A549 treated with AZD2906 at 1 μM for 4 hours (cell line): ENCODE measurements around the gene TEP1. TPM values are rescaled to one million over a fixed set of nuclear protein-coding genes. Genes with fewer than 3 reads are reported as not detected.

Source experiments
- total RNA-seq: library from RNA; stranded (reverse); fragments of 200-300 nt; extraction: Qiagen RNA extraction; gene quantifications from 5 replicates; pipeline ENCODE4 v1.2.3, GENCODE V29; 2022

TEP1 gene
- total RNA-seq = 8.7 to 9.7 TPM (median 9.3 TPM) in 5 replicates

GRCh38 chr14:20412876-20413743 lies at the start of gene TEP1:
Gene TEP1, minus strand, starts transcription at chr14:20413501. Its CDS starts 5,062 bp downstream, at chr14:20408439.

GRCh38 chr14:20461225-20462141 lies 48.2 kb upstream of the TEP1 start, which contains the start of gene PIP4P1:
Gene PIP4P1, minus strand, starts transcription at chr14:20461434. Its CDS starts 109 bp downstream, at chr14:20461325.

DNA sequence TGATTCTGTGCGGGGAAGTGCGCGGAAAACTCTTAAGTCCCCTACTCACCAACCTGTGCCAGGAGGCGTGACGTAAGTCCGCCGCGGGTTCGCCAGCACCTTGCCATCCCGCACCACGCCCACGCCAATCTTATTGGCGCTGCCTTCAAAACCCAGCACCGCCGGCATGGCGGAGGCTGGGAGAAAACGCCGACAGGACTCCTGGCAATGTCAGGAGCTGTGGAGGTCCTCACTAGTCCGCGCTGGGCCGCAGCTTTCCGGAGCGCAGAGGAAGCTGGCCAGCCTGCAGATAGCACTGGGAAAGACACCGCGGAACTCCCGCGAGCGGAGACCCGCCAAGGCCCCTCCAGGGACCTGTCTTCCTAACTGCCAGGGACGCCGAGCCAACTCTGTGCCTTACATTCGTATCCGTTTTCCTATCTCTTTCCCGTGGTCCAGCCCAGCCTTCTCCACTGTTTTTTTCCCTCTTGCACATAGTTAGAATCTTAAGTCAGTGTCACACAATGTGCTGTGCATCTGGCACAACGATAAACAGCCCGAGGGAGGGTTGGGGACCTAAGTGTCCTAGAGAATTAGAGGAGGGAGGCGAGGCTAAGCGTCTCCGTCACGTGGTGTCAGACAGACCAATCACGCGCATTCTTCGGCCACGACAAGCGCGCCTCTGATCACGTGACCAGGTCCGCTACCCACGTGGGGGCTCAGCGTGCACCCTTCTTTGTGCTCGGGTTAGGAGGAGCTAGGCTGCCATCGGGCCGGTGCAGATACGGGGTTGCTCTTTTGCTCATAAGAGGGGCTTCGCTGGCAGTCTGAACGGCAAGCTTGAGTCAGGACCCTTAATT lies 41.4 kb upstream of the TEP1 start, which contains the start of the genes APEX1 and OSGEP:
Gene APEX1, plus strand, starts transcription at position 711 of the 839 bp plus-strand sequence. CDS start 420 bp downstream, outside the sequence.
Gene OSGEP, minus strand, starts transcription at position 297 of the 839 bp plus-strand sequence. Its CDS starts 129 bp downstream, at position 168.

GRCh38 chr14:20435582-20436362 lies 22.5 kb upstream of the TEP1 start, which contains the start of gene KLHL33:
Gene KLHL33, minus strand, starts transcription at chr14:20436166. Its CDS starts 355 bp downstream, at chr14:20435811.

DNA sequence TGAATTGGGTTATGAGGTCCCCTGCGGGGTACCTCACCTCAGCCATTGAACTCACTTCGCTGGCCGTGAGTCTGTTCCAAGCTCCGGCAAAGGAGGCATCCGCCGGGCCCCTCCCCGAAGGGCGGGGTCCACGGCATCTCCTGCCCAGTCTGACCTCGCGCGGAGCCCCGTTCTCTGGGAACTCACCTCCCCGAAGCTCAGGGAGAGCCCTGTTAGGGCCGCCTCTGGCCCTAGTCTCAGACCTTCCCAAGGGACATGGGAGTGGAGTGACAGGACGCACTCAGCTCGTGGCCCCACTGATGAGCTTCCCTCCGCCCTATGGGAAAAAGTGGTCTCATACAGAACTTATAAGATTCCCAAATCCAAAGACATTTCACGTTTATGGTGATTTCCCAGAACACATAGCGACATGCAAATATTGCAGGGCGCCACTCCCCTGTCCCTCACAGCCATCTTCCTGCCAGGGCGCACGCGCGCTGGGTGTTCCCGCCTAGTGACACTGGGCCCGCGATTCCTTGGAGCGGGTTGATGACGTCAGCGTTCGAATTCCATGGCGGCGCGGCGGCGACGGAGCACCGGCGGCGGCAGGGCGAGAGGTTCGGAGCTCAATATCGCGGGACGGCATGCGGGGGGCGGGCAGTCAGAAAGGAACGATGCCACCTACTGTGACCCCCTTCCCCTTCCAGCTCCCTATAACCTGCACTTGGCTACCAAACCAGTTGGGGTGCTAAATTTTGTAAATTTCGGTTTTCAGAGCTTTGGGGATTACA lies 70.0 kb downstream of the TEP1 start, which contains the start of gene PARP2:
Gene PARP2, plus strand, starts transcription at position 544 of the 770 bp plus-strand sequence. Its CDS starts 7 bp downstream, at position 551.

GRCh38 chr14:20332788-20333493 lies 80.4 kb downstream of the TEP1 start, which contains the start of gene CCNB1IP1:
Gene CCNB1IP1, minus strand, starts transcription at chr14:20333279. Its CDS starts 16,756 bp downstream, at chr14:20316523.

Other genes with a start within 250 kb of the TEP1 start
- gene OR11G2, start 222.6 kb downstream of the TEP1 start, total RNA-seq = not detected in 5 replicates
- gene OR11H6, start 189.8 kb downstream of the TEP1 start, total RNA-seq = not detected in 5 replicates
- gene OR11H7, start 184.5 kb downstream of the TEP1 start, total RNA-seq = not detected in 5 replicates
- gene OR11H4, start 174.2 kb downstream of the TEP1 start, total RNA-seq = not detected in 5 replicates
- gene TTC5, start 107.5 kb downstream of the TEP1 start, total RNA-seq = 15.5 to 26.0 TPM (median 17.3 TPM) in 5 replicates
- gene CCNB1IP1, start 80.2 kb downstream of the TEP1 start, total RNA-seq = 35.9 to 43.6 TPM (median 38.6 TPM) in 5 replicates
- gene PARP2, start 69.9 kb downstream of the TEP1 start, total RNA-seq = 17.3 to 21.2 TPM (median 18.9 TPM) in 5 replicates
- 0.01 to 0.03 TPM (median 0.02 TPM) in 4 of 5 replicates, not detected in the other for gene KLHL33, start 22.7 kb upstream of the TEP1 start, total RNA-seq
- 23.5 to 26.9 TPM (median 24.8 TPM) in 5 replicates for gene OSGEP, start 41.3 kb upstream of the TEP1 start, total RNA-seq
- 252 to 268 TPM (median 254 TPM) in 5 replicates for gene APEX1, start 41.7 kb upstream of the TEP1 start, total RNA-seq
- 26.9 to 38.5 TPM (median 31.7 TPM) in 5 replicates for gene PIP4P1, start 47.9 kb upstream of the TEP1 start, total RNA-seq
- 130 to 158 TPM (median 135 TPM) in 5 replicates for gene PNP, start 55.9 kb upstream of the TEP1 start, total RNA-seq
- gene RNASE10, start 92.0 kb upstream of the TEP1 start, total RNA-seq = 0.13 to 0.39 TPM (median 0.25 TPM) in 5 replicates
- gene RNASE9, start 147.5 kb upstream of the TEP1 start, total RNA-seq = not detected in 5 replicates
- gene RNASE11, start 174.5 kb upstream of the TEP1 start, total RNA-seq = not detected in 5 replicates
- gene RNASE12, start 177.9 kb upstream of the TEP1 start, total RNA-seq = not detected in 5 replicates
- not detected in 5 replicates for gene OR6S1, start 228.2 kb upstream of the TEP1 start, total RNA-seq